ENCODE results near the gene PLXNB2. TPM values are rescaled to one million over a fixed set of nuclear protein-coding genes. Genes with fewer than 3 reads are reported as not detected.
A peak's percentile ranks its signal among the peaks of the same experiment; 100 is the strongest.

The PLXNB2 gene
- total and polyA plus RNA-seq, 7 experiments from 2014 or later = 0.05 to 138 (median 3.5) TPM

DNA sequence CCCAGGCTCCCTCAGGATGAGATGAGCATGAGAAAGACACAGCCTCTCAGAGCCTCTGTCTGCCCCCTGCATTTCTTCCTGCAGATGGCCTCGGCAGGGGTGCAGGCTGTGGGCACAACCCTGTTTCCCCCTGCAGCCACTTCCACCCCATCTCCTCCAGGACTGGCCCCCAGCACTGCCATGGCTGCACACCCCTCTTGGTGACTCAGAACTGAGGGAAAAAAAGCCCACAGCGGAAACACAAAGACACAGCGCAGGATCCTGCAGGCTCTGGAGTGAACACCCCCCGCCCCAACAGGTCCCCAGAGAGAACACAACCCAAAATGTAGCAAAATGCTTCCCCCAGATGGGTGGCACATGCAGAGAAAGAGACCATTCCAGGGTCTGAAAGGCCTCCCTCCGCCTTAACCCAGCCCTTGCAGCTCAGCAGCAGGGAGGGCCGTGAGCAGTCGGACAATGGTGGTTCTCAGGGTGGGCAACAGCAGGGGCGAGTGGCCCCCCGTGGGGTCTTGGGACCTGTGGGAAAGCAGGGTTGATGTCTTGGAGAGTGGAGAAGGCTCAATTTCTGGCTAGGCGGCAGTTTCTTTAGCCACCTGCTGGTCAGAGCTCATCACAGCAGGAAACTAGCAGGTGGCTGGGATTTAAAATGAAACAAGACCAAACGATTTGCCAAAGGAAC, 70.6 kb downstream of the PLXNB2 start:
- CTCF ChIA-PET = no interaction called here
- Histone ChIP-seq H3K4me3 (ENCODE audit: low read length) (no peak overlapping the region), H3K27me3 (ENCODE audit: control insufficient read depth in 2 of 2, insufficient read depth in 2 of 2, low read length in 2 of 2) (no peaks in the 10 kb centered on the region), H3K27ac (ENCODE audit: low read depth, low read length) (no peak overlapping the region), H3K9me3 (ENCODE audit: control insufficient read depth in 2 of 3, low read length in 3 of 3) (no peaks in the 10 kb centered on the region), H3K4me1 (ENCODE audit: control insufficient read depth in 2 of 2, insufficient read depth in 2 of 2, low read length in 2 of 2) (peaks cover 6 to 8% of the 10 kb centered on the region in 2 donors), H3K36me3 (ENCODE audit: control insufficient read depth in 2 of 3, insufficient read depth in 3 of 3, low read length in 3 of 3) (peaks cover 4 to 66% (median 5%) of the 10 kb centered on the region in 3 experiments)
- ATAC-seq (no peak), DNase-seq (no peak)
- peaks cover 0 to 20% (median 7%) of the 10 kb centered on the region in 5 donors for H3K36me3 Mint-ChIP-seq
- no peaks in the 10 kb centered on the region for H3K27me3 Mint-ChIP-seq
- H3K4me3 Mint-ChIP-seq = no peak overlapping the region
- peaks cover 0 to 10% (median 0%) of the 10 kb centered on the region in 11 donors for H3K9me3 Mint-ChIP-seq
- H3K4me1 Mint-ChIP-seq = peaks cover 9 to 50% (median 35%) of the 10 kb centered on the region in 7 donors
- intact Hi-C loops (cut with micrococcal nuclease) = no loop called here
- H3K27ac Mint-ChIP-seq = no peak overlapping the region
- POLR2A ChIA-PET = no interaction called here

DNA sequence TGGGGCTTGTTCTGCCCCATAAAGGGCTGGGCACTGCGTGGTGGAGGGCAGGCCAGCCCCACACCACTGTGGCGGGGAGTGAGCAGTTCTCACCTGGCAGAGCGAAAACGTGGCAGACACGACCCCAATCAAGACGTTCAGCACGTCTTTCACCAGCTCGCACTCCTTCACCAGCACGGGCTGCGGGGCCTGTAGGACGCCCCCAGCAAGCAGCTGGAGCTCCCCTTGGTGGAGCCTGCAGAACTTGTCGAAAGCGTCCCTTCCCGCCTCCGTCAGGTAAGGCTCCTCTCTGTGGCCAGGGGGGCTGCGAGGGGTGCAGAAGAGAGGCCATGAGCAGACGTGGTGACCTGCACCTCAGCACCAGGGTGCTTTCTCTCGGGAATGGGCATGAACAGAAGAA, 74.2 kb downstream of the PLXNB2 start:
- Histone ChIP-seq H3K36me3 (ENCODE audit: control insufficient read depth in 2 of 3, insufficient read depth in 3 of 3, low read length in 3 of 3) (peaks cover 0 to 75% (median 10%) of the 10 kb centered on the region in 3 experiments), H3K4me1 (ENCODE audit: control insufficient read depth in 2 of 2, insufficient read depth in 2 of 2, low read length in 2 of 2) (no peaks in the 10 kb centered on the region), H3K9me3 (ENCODE audit: control insufficient read depth in 2 of 3, low read length in 3 of 3) (no peaks in the 10 kb centered on the region), H3K4me3 (ENCODE audit: low read length) (no peak overlapping the region), H3K27ac (ENCODE audit: low read depth, low read length) (no peak overlapping the region), H3K27me3 (ENCODE audit: control insufficient read depth in 2 of 2, insufficient read depth in 2 of 2, low read length in 2 of 2) (no peaks in the 10 kb centered on the region)
- CTCF ChIA-PET = interaction anchor here (1.3 kb wide), 1 partner anchor 8 kb away, joined by 3 read pairs; no protein-coding TSS in a partner anchor
- ATAC-seq (no peak), DNase-seq (no peak)
- Mint-ChIP-seq H3K4me3 (no peak overlapping the region), H3K36me3 (peaks cover 0 to 26% (median 7%) of the 10 kb centered on the region in 5 donors), H3K27me3 (no peaks in the 10 kb centered on the region), H3K27ac (no peak overlapping the region), H3K9me3 (peaks cover 0 to 10% (median 0%) of the 10 kb centered on the region in 11 donors), H3K4me1 (peaks cover 6 to 32% (median 25%) of the 10 kb centered on the region in 7 donors)
- POLR2A ChIA-PET = no interaction called here
- intact Hi-C loops (cut with micrococcal nuclease) = no loop called here

DNA sequence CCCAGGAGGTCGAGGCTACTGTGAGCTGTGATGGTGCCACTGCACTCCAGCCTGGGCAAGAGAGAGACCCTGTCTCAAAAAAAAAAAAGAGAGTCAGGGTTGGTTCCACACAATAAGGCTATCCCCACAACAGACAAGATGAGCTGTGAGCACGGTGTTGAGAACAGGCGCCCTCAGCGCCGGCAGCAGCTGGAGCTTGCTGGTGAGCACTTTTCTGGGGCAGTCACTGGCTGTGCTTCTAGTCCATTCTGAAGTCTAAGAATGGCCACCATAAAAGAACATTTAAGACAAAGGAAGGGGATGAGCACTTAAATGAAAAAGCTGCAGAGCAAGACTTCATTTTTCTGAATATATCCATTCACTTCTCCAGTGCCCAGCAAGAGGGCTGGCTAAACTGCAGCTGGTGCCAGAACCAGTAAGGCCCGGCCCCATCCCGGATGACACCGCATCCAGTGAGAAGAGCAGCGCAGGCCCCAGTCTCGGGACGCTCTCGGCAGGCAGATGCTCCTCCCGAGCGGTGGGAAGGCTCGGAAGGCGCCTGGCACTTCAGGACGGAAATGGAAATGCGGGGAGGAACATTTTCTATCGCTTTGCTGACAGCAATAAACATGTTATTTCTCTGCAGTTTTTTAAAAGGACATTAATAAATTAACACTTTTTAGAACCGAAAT, 74.8 kb downstream of the PLXNB2 start:
- Histone ChIP-seq H3K36me3 (ENCODE audit: control insufficient read depth in 2 of 3, insufficient read depth in 3 of 3, low read length in 3 of 3) (peaks cover 0 to 76% (median 12%) of the 10 kb centered on the region in 3 experiments), H3K9me3 (ENCODE audit: control insufficient read depth in 2 of 3, low read length in 3 of 3) (no peaks in the 10 kb centered on the region), H3K4me1 (ENCODE audit: control insufficient read depth in 2 of 2, insufficient read depth in 2 of 2, low read length in 2 of 2) (no peaks in the 10 kb centered on the region), H3K4me3 (ENCODE audit: low read length) (no peak overlapping the region), H3K27ac (ENCODE audit: low read depth, low read length) (no peak overlapping the region), H3K27me3 (ENCODE audit: control insufficient read depth in 2 of 2, insufficient read depth in 2 of 2, low read length in 2 of 2) (no peaks in the 10 kb centered on the region)
- peaks cover 0 to 10% (median 0%) of the 10 kb centered on the region in 11 donors for H3K9me3 Mint-ChIP-seq
- POLR2A ChIA-PET = interaction anchor here (0.6 kb wide), 2 partner anchors 130 to 389 kb away, joined by 4 to 5 read pairs; no protein-coding TSS in a partner anchor
- CTCF ChIA-PET = interaction anchor here (0.6 to 1.3 kb wide), 2 partner anchors 8 to 18 kb away, joined by 3 read pairs; no protein-coding TSS in a partner anchor
- H3K4me1 Mint-ChIP-seq = peaks cover 6 to 27% (median 21%) of the 10 kb centered on the region in 7 donors
- H3K36me3 Mint-ChIP-seq = peaks cover 0 to 21% (median 7%) of the 10 kb centered on the region in 5 donors
- ATAC-seq (no peak), DNase-seq (no peak)
- no peak overlapping the region for H3K4me3 Mint-ChIP-seq
- intact Hi-C loops (cut with micrococcal nuclease) = no loop called here
- no peak overlapping the region for H3K27ac Mint-ChIP-seq
- H3K27me3 Mint-ChIP-seq = no peaks in the 10 kb centered on the region

DNA sequence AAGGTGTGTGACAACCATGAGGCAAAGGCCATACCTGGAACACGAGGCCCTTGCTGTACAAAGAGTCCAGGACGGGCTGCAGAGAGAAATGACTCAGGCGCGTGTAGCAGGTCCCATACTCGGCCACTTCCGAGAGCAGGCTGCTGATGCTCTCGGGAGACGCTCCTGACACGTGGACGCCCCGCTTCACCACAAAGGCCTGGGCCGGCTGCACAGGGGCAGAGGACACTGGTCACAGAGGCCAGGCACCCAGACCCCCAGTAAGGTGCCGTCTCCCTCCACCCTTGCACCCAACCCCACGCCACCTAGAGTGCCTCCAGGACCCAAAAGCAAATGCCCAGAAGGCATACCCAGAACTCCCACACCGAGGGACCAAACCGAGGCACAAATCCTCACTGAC, 78.1 kb downstream of the PLXNB2 start:
- no peaks in the 10 kb centered on the region for H3K4me1 ChIP-seq (ENCODE audit: control insufficient read depth in 2 of 2, insufficient read depth in 2 of 2, low read length in 2 of 2)
- ChIA-PET POLR2A (no interaction called here), CTCF (no interaction called here)
- Mint-ChIP-seq H3K9me3 (peaks cover 0 to 2% (median 0%) of the 10 kb centered on the region in 11 donors), H3K36me3 (peaks cover 0 to 22% (median 5%) of the 10 kb centered on the region in 5 donors), H3K27ac (no peak overlapping the region), H3K4me3 (no peak overlapping the region), H3K4me1 (peaks cover 0 to 18% (median 6%) of the 10 kb centered on the region in 7 donors), H3K27me3 (no peaks in the 10 kb centered on the region)
- DNase-seq (no peak), ATAC-seq (no peak)
- peaks cover 0 to 78% (median 18%) of the 10 kb centered on the region in 3 experiments for H3K36me3 ChIP-seq (ENCODE audit: control insufficient read depth in 2 of 3, insufficient read depth in 3 of 3, low read length in 3 of 3)
- intact Hi-C loops (cut with micrococcal nuclease) = no loop called here
- no peak overlapping the region for H3K4me3 ChIP-seq (ENCODE audit: low read length)
- no peaks in the 10 kb centered on the region for H3K9me3 ChIP-seq (ENCODE audit: control insufficient read depth in 2 of 3, low read length in 3 of 3)
- H3K27me3 ChIP-seq (ENCODE audit: control insufficient read depth in 2 of 2, insufficient read depth in 2 of 2, low read length in 2 of 2) = no peaks in the 10 kb centered on the region
- no peak overlapping the region for H3K27ac ChIP-seq (ENCODE audit: low read depth, low read length)

DNA sequence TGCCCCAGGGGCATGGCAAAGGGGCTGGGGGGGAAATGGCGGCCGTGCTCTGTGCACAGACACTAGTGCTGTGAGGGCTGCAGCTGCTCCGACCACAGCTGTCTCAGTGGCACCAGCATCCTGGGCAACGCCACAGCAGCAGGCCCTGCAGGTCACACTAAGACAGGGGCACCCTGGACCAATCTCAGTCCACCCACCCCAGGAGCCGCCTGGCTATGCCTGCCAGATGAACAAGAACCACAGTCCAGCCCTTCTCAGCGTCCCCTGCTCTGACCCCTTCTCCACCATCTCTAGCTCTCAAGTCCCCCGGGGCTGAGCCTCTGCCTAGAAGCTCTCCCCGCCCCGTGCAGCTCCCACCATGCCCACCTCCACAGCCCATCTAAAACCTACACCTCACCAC, 79.1 kb downstream of the PLXNB2 start:
- H3K4me1 Mint-ChIP-seq = peaks cover 0 to 10% (median 0%) of the 10 kb centered on the region in 7 donors
- ATAC-seq (no peak), DNase-seq (no peak)
- H3K27ac Mint-ChIP-seq = no peak overlapping the region
- H3K4me3 Mint-ChIP-seq = peak overlapping the region in 1 of 10 donors; percentile 16
- CTCF ChIA-PET = no interaction called here
- no peaks in the 10 kb centered on the region for H3K27me3 Mint-ChIP-seq
- POLR2A ChIA-PET = no interaction called here
- no peak overlapping the region for H3K4me3 ChIP-seq (ENCODE audit: low read length)
- H3K4me1 ChIP-seq (ENCODE audit: control insufficient read depth in 2 of 2, insufficient read depth in 2 of 2, low read length in 2 of 2) = no peaks in the 10 kb centered on the region
- no peak overlapping the region for H3K27ac ChIP-seq (ENCODE audit: low read depth, low read length)
- no peaks in the 10 kb centered on the region for H3K27me3 ChIP-seq (ENCODE audit: control insufficient read depth in 2 of 2, insufficient read depth in 2 of 2, low read length in 2 of 2)
- H3K9me3 Mint-ChIP-seq = no peaks in the 10 kb centered on the region
- no peaks in the 10 kb centered on the region for H3K9me3 ChIP-seq (ENCODE audit: control insufficient read depth in 2 of 3, low read length in 3 of 3)
- intact Hi-C loops (cut with micrococcal nuclease) = no loop called here
- peaks cover 0 to 29% (median 5%) of the 10 kb centered on the region in 5 donors for H3K36me3 Mint-ChIP-seq
- peaks cover 0 to 79% (median 27%) of the 10 kb centered on the region in 3 experiments for H3K36me3 ChIP-seq (ENCODE audit: control insufficient read depth in 2 of 3, insufficient read depth in 3 of 3, low read length in 3 of 3)

DNA sequence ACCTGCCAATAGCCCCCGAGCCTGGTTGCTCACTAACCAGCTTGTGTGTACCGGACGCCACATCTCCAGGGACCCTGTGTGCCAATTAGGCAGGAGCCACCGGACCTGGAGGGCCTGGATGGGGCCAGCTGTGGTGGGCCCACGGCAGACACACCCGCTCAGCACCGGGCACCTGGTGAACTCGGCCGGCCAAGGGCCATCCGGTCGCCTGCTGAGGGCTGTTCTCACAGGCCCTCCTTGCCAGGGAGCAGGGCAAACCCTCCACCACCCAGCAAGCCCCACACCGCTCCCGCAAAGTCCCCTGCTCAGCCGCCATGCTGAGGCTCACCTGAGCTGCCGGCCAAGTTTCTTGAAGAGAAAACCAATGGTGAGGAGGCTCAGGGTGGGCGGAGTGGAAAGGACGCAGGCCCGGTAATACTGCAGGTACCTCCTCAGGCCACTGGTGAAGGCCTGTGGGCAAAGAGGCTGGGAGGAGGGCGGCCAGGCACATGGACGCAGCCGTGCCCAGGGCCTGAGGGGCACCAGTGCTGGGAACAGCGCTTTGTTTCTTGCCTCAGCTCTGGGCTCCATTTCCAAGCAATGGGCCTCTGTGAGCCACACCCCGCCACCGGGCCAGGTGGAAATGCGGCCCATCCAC, 79.7 kb downstream of the PLXNB2 start:
- Mint-ChIP-seq H3K27ac (no peak overlapping the region), H3K4me3 (no peak overlapping the region), H3K27me3 (no peaks in the 10 kb centered on the region), H3K4me1 (peaks cover 0 to 8% (median 0%) of the 10 kb centered on the region in 7 donors), H3K9me3 (no peaks in the 10 kb centered on the region), H3K36me3 (peaks cover 0 to 32% (median 8%) of the 10 kb centered on the region in 5 donors)
- no peaks in the 10 kb centered on the region for H3K9me3 ChIP-seq (ENCODE audit: control insufficient read depth in 2 of 3, low read length in 3 of 3)
- no peak overlapping the region for H3K27ac ChIP-seq (ENCODE audit: low read depth, low read length)
- DNase-seq = no peak
- no peak overlapping the region for H3K4me3 ChIP-seq (ENCODE audit: low read length)
- no peaks in the 10 kb centered on the region for H3K27me3 ChIP-seq (ENCODE audit: control insufficient read depth in 2 of 2, insufficient read depth in 2 of 2, low read length in 2 of 2)
- POLR2A ChIA-PET = interaction anchor here (0.6 kb wide), 1 partner anchor 91 kb away, joined by 3 read pairs; no protein-coding TSS in a partner anchor
- CTCF ChIA-PET = interaction anchor here (0.9 kb wide), 1 partner anchor 16 kb away, joined by 3 read pairs; no protein-coding TSS in a partner anchor
- H3K36me3 ChIP-seq (ENCODE audit: control insufficient read depth in 2 of 3, insufficient read depth in 3 of 3, low read length in 3 of 3) = peaks cover 0 to 79% (median 33%) of the 10 kb centered on the region in 3 experiments
- no peaks in the 10 kb centered on the region for H3K4me1 ChIP-seq (ENCODE audit: control insufficient read depth in 2 of 2, insufficient read depth in 2 of 2, low read length in 2 of 2)
- ATAC-seq = no peak
- intact Hi-C loops (cut with micrococcal nuclease) = no loop called here
